Bone marrow (tissue), 2 donors: Measurements from ENCODE around the gene NELFA.

ENCODE experiments used
- DNase-seq, 2 donors: peaks; one replicate each; lab custom pipeline; 2025; lab: John Stamatoyannopoulos, UW

The NELFA gene

DNA sequence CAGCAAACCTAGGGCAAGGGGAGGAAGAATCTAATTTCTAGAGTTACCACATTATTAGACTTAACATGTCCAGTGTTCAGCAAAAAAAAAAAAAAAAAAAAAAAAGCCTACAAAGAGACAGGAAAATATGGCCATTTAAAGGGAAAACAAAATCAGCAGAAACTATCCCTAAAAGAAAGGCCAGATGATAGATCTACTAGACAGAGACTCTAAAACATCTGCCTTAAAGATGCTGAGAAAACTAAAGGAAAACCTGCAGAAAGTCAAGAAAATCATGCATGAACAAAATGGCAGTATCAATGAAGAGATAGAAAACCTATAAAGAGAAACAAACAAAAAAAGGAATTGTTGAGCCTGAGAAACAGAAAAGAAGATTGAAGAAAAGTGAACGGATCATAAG is 43.8 kb downstream of the NELFA start:
- DNase-seq: no peak

DNA sequence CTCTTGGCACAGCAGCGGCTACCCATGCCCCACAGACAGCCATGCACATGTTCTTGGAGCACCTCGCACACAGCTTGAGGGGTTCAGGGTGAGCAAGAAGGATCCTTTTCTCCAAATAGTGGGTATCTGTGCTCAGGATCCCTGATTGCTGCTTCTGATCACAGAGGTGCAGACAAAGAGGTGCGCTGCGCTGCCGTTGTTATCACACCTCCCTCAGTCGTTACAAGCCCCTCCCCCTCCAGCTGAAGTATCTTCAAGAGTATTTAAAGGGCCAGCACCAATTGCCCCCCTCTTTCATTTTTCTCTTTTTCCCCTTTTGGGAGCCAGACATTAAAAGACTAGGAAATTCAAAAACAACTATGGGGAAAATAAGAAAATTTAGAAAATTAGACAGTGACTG is 44.3 kb downstream of the NELFA start:
- DNase-seq: no peak

DNA sequence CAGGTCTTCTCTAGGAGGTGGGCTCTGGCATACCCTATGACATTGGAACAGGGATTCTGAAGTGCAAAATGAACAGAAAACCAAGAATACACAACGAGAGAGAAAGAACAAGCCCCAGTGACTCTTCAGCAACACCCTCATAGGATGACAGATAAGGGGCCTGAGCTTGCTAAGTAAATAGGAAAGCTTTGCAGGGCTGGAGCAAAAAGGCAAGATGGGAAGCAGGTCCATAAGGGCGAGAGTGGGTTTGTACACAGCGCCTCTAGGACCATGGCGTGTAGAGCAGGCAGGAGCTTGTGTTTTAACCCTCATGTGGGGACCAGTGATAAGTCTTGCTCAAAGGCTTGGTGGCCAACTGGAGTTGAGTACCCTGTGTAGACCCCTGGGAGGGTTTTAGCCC is 45.8 kb downstream of the NELFA start:
- no peak for DNase-seq

DNA sequence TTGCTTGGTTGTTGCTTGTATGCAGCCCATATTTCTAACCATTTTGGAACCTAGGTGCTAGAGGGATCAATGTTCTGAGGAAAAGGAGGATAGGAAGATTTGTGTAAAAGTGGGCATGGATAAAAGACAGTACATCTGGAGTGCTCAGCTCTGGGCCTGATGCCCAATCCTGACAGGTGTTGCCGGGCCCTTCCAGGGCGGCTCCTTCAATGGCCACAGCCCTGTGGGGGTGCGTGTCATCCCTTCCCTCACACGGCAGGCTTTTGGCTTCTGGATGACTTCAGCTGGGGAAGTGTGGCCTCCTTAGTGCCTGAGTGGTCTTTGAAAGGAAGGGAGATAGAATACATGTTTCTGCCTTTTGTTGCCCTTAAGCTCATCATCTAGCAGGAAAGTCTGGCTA is 47.2 kb downstream of the NELFA start:
- no peak for DNase-seq

DNA sequence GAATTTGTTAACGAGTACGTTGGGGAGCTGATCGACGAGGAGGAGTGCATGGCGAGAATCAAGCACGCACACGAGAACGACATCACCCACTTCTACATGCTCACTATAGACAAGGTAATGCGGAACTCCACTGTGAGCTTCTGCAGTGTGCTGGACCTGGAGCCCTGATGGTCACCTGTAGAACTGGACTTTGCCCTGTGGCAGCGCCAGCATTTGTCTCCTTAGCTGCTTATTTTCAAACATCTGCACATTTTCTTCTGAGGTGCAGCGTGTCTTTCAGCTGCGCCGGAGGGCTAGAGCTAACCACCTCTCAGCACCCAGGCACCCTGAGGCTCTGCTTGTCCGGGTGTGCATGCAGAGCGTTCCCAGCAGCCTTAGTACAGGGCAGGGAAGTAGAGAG is 47.7 kb downstream of the NELFA start:
- DNase-seq: no peak

DNA sequence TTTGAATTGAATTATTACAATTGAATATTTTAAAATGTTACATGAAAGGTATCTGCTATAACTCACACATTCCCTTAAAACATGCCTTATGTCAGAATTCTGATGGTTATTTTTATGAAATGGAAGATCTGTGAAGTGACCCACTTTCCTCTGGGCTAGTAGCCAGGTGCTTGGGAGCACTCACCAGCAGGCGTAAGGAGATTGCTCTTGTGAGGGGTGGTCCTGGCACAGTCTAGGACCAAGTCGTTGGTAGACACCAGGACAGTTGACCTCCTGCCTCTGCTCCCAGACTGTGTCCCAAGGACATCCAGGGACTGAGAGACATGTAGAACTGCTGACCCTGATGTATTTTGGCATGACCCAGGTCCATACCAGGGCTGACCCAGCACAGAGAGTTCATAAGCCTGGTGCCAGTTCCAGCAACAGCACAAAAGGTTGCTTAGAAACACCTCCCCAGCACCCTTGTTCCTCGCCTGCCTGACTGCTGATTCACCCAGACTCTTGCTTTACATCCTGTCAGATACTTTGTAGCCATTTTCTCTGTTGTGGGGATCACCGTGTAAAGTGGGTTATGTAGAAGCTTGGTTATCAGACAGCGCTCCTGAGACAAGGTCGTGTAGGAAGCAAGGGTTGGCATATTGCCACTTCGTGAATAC is 48.5 kb downstream of the NELFA start:
- DNase-seq: no peak

DNA sequence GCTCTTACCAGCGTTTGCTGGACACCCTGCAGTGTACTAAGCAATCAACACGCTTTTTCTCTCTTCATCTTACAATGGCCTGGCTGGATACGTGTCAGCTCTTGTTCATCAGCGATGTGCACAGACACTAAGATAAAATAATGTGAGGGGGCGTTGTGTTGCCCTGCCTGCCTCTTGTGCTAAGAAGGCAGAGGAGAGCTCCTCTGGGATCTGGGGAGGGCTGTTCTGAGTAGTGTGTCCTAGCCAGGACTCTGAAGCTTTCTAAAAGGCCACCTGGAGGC is 49.7 kb downstream of the NELFA start:
- no peak for DNase-seq

GRCh38 chr4:1958276-1959103 is 50.3 kb downstream of the NELFA start:
- no peak for DNase-seq

- no peak for DNase-seq
These were observed 52.1 kb downstream of the NELFA start for GRCh38 chr4:1956631-1957030.

DNA sequence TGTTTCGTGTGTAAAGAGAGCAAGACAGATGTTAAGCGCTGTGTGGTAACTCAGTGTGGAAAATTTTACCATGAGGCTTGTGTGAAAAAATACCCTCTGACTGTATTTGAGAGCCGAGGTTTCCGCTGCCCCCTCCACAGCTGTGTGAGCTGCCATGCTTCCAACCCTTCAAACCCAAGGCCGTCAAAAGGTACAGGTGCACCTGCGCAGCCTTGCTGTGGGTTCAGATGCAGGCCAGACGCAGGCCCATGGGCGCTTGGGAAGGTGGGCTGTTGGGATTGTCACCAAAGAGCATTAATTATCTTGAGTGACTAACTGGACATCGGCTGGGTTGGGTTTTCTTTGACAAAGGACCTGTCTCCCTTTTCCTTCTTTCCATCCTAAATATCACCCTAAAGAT is 55.4 kb downstream of the NELFA start:
- no peak for DNase-seq

DNA sequence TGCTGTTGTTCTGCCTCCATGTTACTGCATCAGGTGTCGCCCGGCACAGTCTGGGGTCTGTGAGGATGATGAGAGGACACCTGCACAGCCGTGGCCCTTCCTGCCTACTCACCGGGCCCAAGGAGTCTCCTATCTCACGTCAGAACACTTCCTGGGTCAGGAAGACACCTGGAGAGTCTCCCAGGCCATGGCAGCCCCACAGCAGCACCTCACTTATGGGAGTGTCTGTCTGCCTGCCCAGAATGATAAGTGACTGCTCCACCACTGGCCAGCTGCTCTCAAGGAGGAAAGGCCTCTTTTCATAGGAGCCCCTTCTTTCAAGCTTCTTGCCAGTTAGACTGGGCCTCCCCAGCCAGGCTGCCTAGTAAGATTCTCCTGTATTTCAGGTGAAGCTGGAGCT is 56.1 kb downstream of the NELFA start:
- DNase-seq: no peak

- DNase-seq: no peak
These were observed 56.6 kb downstream of the NELFA start for GRCh38 chr4:1952058-1952700.

DNA sequence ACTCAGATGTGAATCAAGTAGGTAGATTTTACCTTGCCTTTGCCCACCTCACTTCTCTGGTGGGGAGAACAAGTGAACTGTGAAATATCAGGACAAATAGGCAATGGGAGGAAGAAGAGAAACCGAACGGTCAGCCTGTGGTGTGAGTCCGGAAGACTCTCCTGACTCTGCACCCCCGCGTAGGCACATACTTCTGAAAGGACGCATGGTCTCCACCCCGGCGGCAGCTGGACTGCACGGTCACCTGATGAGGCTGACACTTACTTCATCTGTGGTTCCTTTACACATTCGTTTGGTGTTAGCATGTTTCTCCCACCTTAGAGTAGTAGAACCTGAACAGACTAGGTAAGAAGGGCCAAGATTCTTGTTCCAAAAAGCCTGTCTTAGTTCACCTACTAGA is 58.4 kb downstream of the NELFA start:
- no peak for DNase-seq

- DNase-seq: no peak
These were observed 59.8 kb downstream of the NELFA start for GRCh38 chr4:1948892-1949436.

DNA sequence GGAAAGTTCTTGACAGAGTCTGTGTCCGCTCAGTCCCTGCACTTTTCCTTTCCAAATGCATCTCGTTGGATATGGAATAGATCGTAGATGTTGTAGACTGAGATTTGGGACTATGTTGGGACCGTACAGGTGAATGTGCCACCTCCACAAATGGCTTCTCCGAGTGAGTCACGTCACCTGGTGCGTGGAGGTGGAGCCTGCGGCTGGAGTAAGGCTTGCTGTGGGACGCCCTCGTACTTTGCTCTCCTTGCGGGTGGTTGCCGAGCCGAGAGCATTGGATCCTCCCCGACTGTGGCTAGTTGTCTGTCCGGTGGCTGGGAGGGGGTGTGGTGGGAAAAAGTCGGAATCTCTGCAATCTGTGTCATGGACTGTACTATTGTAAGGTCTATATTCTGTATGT is 60.5 kb downstream of the NELFA start:
- DNase-seq: no peak

GRCh38 chr4:1945912-1946311 is 62.9 kb downstream of the NELFA start:
- DNase-seq: no peak

DNA sequence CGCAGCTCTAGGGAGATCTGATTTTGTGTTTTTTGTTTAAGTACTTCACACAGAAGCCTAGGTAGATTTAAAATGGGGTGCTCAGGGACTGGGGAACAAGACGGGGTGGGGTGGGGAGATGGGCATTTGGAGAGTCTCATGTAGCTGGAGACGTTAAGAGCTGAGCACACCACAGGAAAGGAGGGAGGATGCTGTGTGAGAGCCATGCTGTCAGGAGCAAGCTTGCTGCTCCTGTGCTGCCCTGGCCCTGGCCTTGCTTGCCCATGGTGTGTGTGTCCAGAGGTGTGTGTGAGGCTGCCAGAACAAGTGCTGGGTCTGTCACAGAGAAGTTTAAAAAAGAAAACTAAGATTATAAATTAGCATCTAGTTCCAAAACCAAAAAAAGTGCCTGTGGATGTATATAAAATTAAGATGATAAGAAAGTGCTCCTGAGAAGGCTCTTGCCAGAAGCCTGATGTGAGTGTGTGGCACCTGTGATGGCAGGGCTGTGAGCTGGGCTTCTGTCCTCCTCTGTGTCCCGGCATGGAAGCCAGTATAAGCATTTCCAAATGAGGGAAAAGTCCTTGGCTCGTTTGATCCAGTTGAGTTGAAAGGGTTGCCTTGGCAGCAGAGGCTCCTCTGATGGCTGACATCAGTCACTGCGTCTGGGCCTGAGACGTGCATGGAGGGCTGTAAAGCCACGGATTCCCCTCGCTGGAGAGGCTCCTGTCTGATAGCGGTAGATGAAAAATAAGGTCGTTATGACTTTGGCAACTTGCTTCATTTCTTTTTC is 63.5 kb downstream of the NELFA start:
- DNase-seq: no peak

DNA sequence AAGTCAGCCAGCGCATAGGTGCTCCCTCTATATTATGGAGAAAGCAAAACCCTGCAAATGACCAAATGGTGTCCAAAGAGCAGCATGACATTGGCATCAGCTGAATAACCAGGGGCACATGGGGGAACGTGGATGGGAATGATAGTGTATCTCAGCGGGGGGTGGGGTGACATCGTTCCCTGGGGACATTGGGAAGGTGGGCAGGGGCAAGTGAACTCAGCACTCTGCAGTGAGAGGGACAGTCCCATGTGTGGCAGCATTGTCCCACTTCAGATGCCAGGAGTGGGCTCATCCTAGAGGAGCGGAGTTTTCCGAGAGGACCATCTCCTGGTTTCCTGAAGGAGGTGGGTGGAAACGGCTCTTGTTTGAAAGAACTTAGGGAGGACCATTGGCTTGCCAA is 64.8 kb downstream of the NELFA start:
- no peak for DNase-seq

DNA sequence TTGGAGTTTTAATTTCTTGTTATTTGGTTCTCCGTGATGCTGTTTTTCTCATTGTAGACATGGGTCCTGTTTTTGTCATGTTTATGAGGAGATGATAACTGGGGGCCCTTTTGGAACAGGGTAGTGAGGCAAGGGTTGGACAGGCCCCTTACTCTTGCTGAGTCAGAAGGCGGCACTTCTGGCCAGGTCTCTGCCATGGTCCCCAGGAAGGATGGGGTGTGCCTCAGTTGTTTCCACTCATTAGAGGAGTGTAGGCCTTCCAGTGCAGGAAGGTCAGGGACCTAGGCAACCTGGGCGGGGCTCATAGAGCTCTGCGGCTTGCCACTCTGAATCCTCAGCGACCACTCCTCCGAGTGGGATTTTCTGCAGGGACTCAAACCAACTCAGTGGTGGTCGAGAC is 68.2 kb downstream of the NELFA start:
- no peak for DNase-seq

DNA sequence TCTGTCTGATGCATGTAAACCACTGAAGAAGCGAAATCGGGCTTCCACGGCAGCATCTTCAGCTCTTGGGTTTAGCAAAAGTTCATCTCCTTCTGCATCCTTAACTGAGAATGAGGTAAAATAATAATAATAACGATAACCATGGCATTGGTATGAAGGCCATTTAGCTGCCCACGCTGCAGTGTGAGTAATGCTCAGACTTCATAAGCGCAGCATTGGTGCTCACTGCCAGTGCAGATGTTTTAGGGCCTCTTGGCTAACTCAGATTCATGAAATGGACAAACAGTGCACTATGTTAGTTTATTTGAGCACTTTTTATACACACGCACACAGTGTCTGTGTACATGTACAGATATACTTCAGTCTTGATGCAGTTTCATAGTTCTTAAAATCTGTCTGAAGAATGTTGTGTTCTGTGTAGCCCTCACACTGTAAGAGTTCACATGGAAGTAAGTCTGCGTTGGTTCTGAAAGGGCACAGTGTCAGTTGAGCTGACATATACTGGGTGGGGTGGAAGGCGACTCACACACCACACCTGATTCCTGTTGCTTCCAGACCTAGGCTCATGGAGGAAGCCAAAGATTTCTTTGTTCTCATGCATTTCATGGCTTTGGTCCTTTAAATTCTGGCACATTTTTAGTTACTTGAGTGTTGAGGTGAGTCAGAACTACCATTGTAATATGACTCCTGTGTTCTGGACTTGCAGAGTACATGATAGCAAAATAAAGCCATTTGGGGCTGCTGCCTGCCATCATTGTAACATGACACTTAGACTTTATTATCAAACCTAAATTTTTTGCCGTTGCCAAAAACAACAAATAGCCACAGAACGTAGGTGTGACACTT is 68.9 kb downstream of the NELFA start:
- DNase-seq: no peak

GRCh38 chr4:1938027-1938426 is 70.7 kb downstream of the NELFA start:
- no peak for DNase-seq

- DNase-seq: no peak
These were observed 71.2 kb downstream of the NELFA start for GRCh38 chr4:1937550-1937949.
